ENCODE results near the gene CLDN15.

- TF ChIP-seq ZBTB21 (CRISPR knock-in tag; IDR thresholded peaks at IDR 0.05; ENCODE audit: borderline replicate concordance) (no peak), ATF1 (CRISPR knock-in tag; IDR thresholded peaks at IDR 0.05) (no peak), SP1 (CRISPR knock-in tag; conservative IDR thresholded peaks at IDR 0.05) (no peak), CREM (CRISPR knock-in tag; IDR thresholded peaks at IDR 0.05) (no peak), SMAD3 (CRISPR knock-in tag; IDR thresholded peaks at IDR 0.05; ENCODE audit: borderline replicate concordance) (no peak), CTCF (IDR thresholded peaks at IDR 0.05) (no peak), JUN (CRISPR knock-in tag; IDR thresholded peaks at IDR 0.05) (no peak), OVOL2 (CRISPR knock-in tag; IDR thresholded peaks at IDR 0.05; ENCODE audit: borderline replicate concordance) (no peak), ATF2 (CRISPR knock-in tag; IDR thresholded peaks at IDR 0.05; ENCODE audit: borderline replicate concordance, low read depth) (no peak)
Measured at GRCh38 chr7:101186844-101187428, 50.7 kb downstream of the CLDN15 start.

Measured in WTC11 (cell line).